ENCODE results near the gene ACOXL. TPM values are rescaled to one million over a fixed set of nuclear protein-coding genes. Genes with fewer than 3 reads are reported as not detected.

Gene ACOXL
- total and polyA plus RNA-seq, 2 of the 8 experiments (the other 6 are each of a cell fraction or from before 2014, with no cell fraction given): 11.4 to 20.6 TPM

- H2BK15ac ChIP-seq (ENCODE audit: low read length): no peak overlapping the region
- DNase-seq (ENCODE audit: low read depth in 1 of 2, low spot score in 2 of 2) (no peak), FAIRE-seq (no peak)
- H3K23me2 ChIP-seq (ENCODE audit: low read depth, low read length): no peaks in the 10 kb centered on the region
- H2BK5ac ChIP-seq (ENCODE audit: low read depth, low read length): no peak overlapping the region
- H3K79me1 ChIP-seq (ENCODE audit: low read depth, low read length): no peaks in the 10 kb centered on the region
- no peak overlapping the region for H3K14ac ChIP-seq (ENCODE audit: insufficient read length)
- no peak overlapping the region for H2AFZ ChIP-seq (ENCODE audit: low read length)
- peaks cover 0 to 80% of the 10 kb centered on the region in 2 experiments; a peak in 2 of 4 replicates for H3K79me2 ChIP-seq (ENCODE audit: control insufficient read depth in 1 of 2, insufficient read depth in 2 of 2, low read length in 2 of 2)
- POLR2A ChIA-PET (ENCODE audit: partially characterized antibody): no interaction called here
- no peak overlapping the region for H2BK120ac ChIP-seq (replicated peaks; ENCODE audit: low read depth, low read length)
- CTCF ChIA-PET (ENCODE audit: partially characterized antibody): interaction anchor here (2.1 kb wide), 1 partner anchor 11 kb away, joined by 13 read pairs; no protein-coding TSS in a partner anchor
- no peak overlapping the region for H3K9ac ChIP-seq (replicated peaks in 1 of 4; ENCODE audit: extremely low read depth in 1 of 4, low read depth in 3 of 4, low read length in 3 of 4)
- H3K4me3 ChIP-seq (ENCODE audit: extremely low read depth in 1 of 4, insufficient read depth in 2 of 4, low read depth in 3 of 4, low read length in 4 of 4): no peak overlapping the region
- peaks cover 0 to 5% (median 0%) of the 10 kb centered on the region in 4 experiments; a peak in 1 of 7 replicates for H3K4me1 ChIP-seq (replicated peaks in 1 of 4; ENCODE audit: control insufficient read depth in 3 of 4, insufficient read depth in 4 of 4, low read length in 3 of 4)
- H3K9me3 ChIP-seq (ENCODE audit: insufficient read depth in 2 of 2, low read depth in 1 of 2, low read length in 1 of 2): peaks cover 0 to 12% of the 10 kb centered on the region in 2 experiments; a peak in 2 of 4 replicates
- H3K56ac ChIP-seq (replicated peaks; ENCODE audit: insufficient read length, low read depth, low read length): no peak overlapping the region
- H3K27me3 ChIP-seq (replicated peaks in 1 of 4; ENCODE audit: control insufficient read depth in 3 of 4, extremely low read depth in 1 of 4, insufficient read depth in 3 of 4, low read length in 3 of 4): no peaks in the 10 kb centered on the region
- H3K27ac ChIP-seq (ENCODE audit: low read depth, low read length): no peak overlapping the region
- no peak overlapping the region for H3K4ac ChIP-seq (replicated peaks; ENCODE audit: insufficient read length, low read depth, low read length)
- H3K4me2 ChIP-seq (ENCODE audit: insufficient read depth in 1 of 2, low read depth in 2 of 2, low read length in 2 of 2): no peak overlapping the region
- H2AK5ac ChIP-seq (ENCODE audit: low read depth, low read length): no peak overlapping the region
- H2BK12ac ChIP-seq (ENCODE audit: low read depth, low read length): no peak overlapping the region
- H3K18ac ChIP-seq (ENCODE audit: extremely low read depth, low read length): no peak overlapping the region
- 96% methylated on average over 2 of the region's 2 CpGs; no CpG with 5 or more reads in 1 of the 2 experiments for WGBS, 2 experiments (ENCODE audit: extremely low coverage in 1 of 2, insufficient coverage in 1 of 2, insufficient read length in 1 of 2, insufficient replicate concordance in 2 of 2, low coverage in 1 of 2, low lambda C conversion rate in 2 of 2, missing lambda C conversion rate in 1 of 2)
- no peak overlapping the region for H3K23ac ChIP-seq (ENCODE audit: insufficient read length)
- no peak overlapping the region for H4K5ac ChIP-seq (ENCODE audit: insufficient read length, low read depth, low read length)
- H2BK20ac ChIP-seq (ENCODE audit: low read length): no peak overlapping the region
- H3K36me3 ChIP-seq (ENCODE audit: control insufficient read depth in 2 of 4, insufficient read depth in 4 of 4, low read length in 3 of 4): no peaks in the 10 kb centered on the region; a peak in 1 of 8 replicates
- H4K8ac ChIP-seq (ENCODE audit: extremely low read depth, insufficient read depth, low read length): no peak overlapping the region
- no peak overlapping the region for H4K91ac ChIP-seq (replicated peaks; ENCODE audit: insufficient read length, low read length)
- H4K20me1 ChIP-seq (replicated peaks in 1 of 2; ENCODE audit: control insufficient read depth in 1 of 2, insufficient read depth in 2 of 2, low read length in 2 of 2): no peaks in the 10 kb centered on the region
- TF ChIP-seq KDM1A (IDR thresholded peaks at IDR 0.05; ENCODE audit: borderline replicate concordance, low read length) (no peak), YY1 (IDR thresholded peaks at IDR 0.05; ENCODE audit: low read depth, low read length) (no peak), MAX (IDR thresholded peaks at IDR 0.05) (no peak), MAFK (IDR thresholded peaks at IDR 0.05; ENCODE audit: low read depth, low read length) (no peak), TCF12 (IDR thresholded peaks at IDR 0.05; ENCODE audit: low read depth, low read length) (no peak), GTF2F1 (IDR thresholded peaks at IDR 0.05; ENCODE audit: borderline replicate concordance, low read depth, low read length) (no peak), CTBP2 (IDR thresholded peaks at IDR 0.05; ENCODE audit: borderline replicate concordance, insufficient read depth, insufficient read length, low read length) (no peak), EP300 (IDR thresholded peaks at IDR 0.05; ENCODE audit: borderline replicate concordance in 1 of 2, low read depth in 2 of 2, low read length in 2 of 2) (no peak), ASH2L (IDR thresholded peaks at IDR 0.05; ENCODE audit: low read length) (no peak), SIRT6 (IDR thresholded peaks at IDR 0.05; ENCODE audit: low read length) (no peak), CTCF (IDR thresholded peaks at IDR 0.05; ENCODE audit: control extremely low read depth in 1 of 3, insufficient read depth in 1 of 3, low read depth in 1 of 3, low read length in 3 of 3) (no peak)
Measured at GRCh38 chr2:110759411-110759810, 27.0 kb downstream of the ACOXL start.
